ENCODE data around the gene LST1. TPM values are rescaled to one million over a fixed set of nuclear protein-coding genes. Genes with fewer than 3 reads are reported as not detected.
"Not testable (repeated sequence)": the region's sequence is repeated elsewhere in the genome, so short reads cannot be mapped to it uniquely, and the experiment has no call there.

The LST1 gene
- total and polyA plus RNA-seq, 9 donors = 3.8 to 34.0 (median 8.6) TPM

DNA sequence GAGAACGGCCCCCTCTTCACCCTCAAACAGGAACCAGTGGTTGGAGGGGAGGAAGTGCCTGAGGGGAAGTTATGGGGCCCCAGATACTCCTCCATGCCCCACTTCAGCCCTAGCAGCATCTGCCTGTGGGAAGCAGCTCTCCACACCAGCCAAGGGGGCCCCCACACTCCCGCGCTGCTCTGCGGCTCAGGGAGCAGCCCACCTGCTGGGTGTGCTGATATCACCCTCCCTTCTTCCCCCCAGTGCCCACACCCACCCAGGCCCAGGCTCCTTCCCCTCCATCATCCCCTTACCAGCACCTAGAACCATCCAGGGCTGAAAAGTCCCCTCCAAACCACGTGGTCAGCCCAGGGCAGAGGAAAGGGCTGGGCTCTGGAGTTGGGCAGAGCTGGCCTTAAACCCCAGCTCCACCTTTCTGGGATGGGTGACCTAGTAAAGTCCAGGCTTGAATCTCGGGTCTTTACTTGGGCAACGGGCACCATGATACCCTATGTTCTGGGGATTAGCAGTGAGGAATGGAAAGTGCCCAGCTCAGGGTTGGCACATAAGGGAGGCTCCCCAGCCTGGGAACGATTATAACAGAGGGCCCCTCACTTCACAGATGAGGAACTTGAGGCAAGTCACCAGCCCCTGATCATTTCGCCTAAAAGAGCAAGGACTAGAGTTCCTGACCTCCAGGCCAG is 663 bp downstream of the LST1 start:
- DNase-seq = no peak
- TF ChIP-seq POLR2A (IDR thresholded peaks at IDR 0.05) (no peak), EP300 (IDR thresholded peaks at IDR 0.05) (no peak), CTCF (IDR thresholded peaks at IDR 0.05) (no peak)
- no peaks in the 10 kb centered on the region for H3K9me3 ChIP-seq
- intact Hi-C loops (cut with DNase I) = no loop called here
- H3K27ac ChIP-seq = no peak overlapping the region
- no peaks in the 10 kb centered on the region for H3K4me1 ChIP-seq (ENCODE audit: insufficient read depth)
- H3K27me3 ChIP-seq = no peaks in the 10 kb centered on the region
- no peak overlapping the region for H3K4me3 ChIP-seq
- WGBS, 3 donors = 38 to 58% (median 43%) methylated on average over 9 of the region's 9 CpGs
- H3K36me3 ChIP-seq = no peaks in the 10 kb centered on the region

GRCh38 chr6:31587791-31588777 is 2.0 kb downstream of the LST1 start:
- 39 to 45% (median 43%) methylated on average over 12 of the region's 12 CpGs for WGBS, 3 donors
- intact Hi-C loops (cut with DNase I) = no loop called here
- no peaks in the 10 kb centered on the region for H3K27me3 ChIP-seq
- no peak overlapping the region for H3K27ac ChIP-seq
- no peak for DNase-seq
- no peaks in the 10 kb centered on the region for H3K4me1 ChIP-seq (ENCODE audit: insufficient read depth)
- TF ChIP-seq POLR2A (IDR thresholded peaks at IDR 0.05) (no peak), EP300 (IDR thresholded peaks at IDR 0.05) (no peak), CTCF (IDR thresholded peaks at IDR 0.05) (no peak)
- no peak overlapping the region for H3K4me3 ChIP-seq
- no peaks in the 10 kb centered on the region for H3K36me3 ChIP-seq
- H3K9me3 ChIP-seq = no peaks in the 10 kb centered on the region

GRCh38 chr6:31588871-31589650 is 3.0 kb downstream of the LST1 start:
- Histone ChIP-seq H3K9me3 (no peaks in the 10 kb centered on the region), H3K4me3 (no peak overlapping the region), H3K27ac (no peak overlapping the region), H3K4me1 (ENCODE audit: insufficient read depth) (no peaks in the 10 kb centered on the region), H3K36me3 (no peaks in the 10 kb centered on the region), H3K27me3 (no peaks in the 10 kb centered on the region)
- WGBS, 3 donors = 50 to 54% (median 53%) methylated on average over 9 of the region's 9 CpGs
- intact Hi-C loops (cut with DNase I) = no loop called here
- TF ChIP-seq CTCF (IDR thresholded peaks at IDR 0.05) (no peak), POLR2A (IDR thresholded peaks at IDR 0.05) (no peak), EP300 (IDR thresholded peaks at IDR 0.05) (no peak)
- DNase-seq = no peak

- 71 to 85% (median 83%) methylated on average over 5 of the region's 5 CpGs for WGBS, 3 donors
- intact Hi-C loops (cut with DNase I) = not testable (repeated sequence)
Observed at GRCh38 chr6:31590691-31591090, 4.6 kb downstream of the LST1 start.

More at GRCh38 chr6:31590691-31591090, 4.6 kb downstream of the LST1 start:
- H3K9me3 ChIP-seq; H3K27ac ChIP-seq; DNase-seq; H3K36me3 ChIP-seq; H3K4me1 ChIP-seq (ENCODE audit: insufficient read depth); H3K4me3 ChIP-seq; H3K27me3 ChIP-seq: not testable (repeated sequence)
